HepG2 (cell line): ENCODE data around the gene FASTKD2. TPM values are rescaled to one million over a fixed set of nuclear protein-coding genes. Genes with fewer than 3 reads are reported as not detected.

Experiments used
- ATAC-seq: fragments of 200-7000 bp; cut with Tn5 transposase; 3 replicates; pipeline ENCODE4 v1.9.1; 2020; ENCODE audit warnings: mild to moderate bottlenecking, moderate library complexity
- BruUV-seq: library from RNA; stranded (reverse); fragments of 400-500 nt; replicated peaks from 2 replicates; lab custom pipeline; 2021; lab: Mats Ljungman, UMichigan
- CTCF ChIA-PET: fragments of 300-600 bp; formaldehyde crosslinking; extraction: SDS; loops from one replicate; lab custom pipeline; 2021; ENCODE audit warnings: low total read pairs, inconsistent platforms, low intra/inter-chr PET ratio; lab: Yijun Ruan, JAX
- POLR2A ChIA-PET: fragments of 350-600 bp; sonication (Branson Sonifier 250); formaldehyde crosslinking; loops from one replicate; lab custom pipeline; 2020; ENCODE audit warnings: antibody characterized with exemption, inconsistent platforms; lab: Yijun Ruan, JAX
- DNase-seq: peaks from one replicate; pipeline ENCODE4 v3.0.0-alpha.2; 2015; ENCODE audit warnings: low spot score
- FAIRE-seq: peaks from 3 replicates; lab custom pipeline; 2011; peaks lifted over from hg19 to GRCh38; lab: Jason Lieb, UNC
- H2AFZ ChIP-seq: one replicate; pipeline ENCODE4 v1.6.1; 2011; ENCODE audit warnings: low read length, inconsistent platforms
- H3K27ac ChIP-seq: fragments of 300-600 bp; 3 replicates; pipeline ENCODE4 v1.8.0; 2011; ENCODE audit warnings: mixed run types, mild to moderate bottlenecking, mixed read lengths, low read length, inconsistent platforms; ENCODE audit not compliant: insufficient read depth; ENCODE audit errors: extremely low read length
- H3K27me3 ChIP-seq, 2 experiments: fragments of 200-600 bp in 1 of 2; 2 replicates in 1 of 2; 3 replicates in 1 of 2; pipeline versions ENCODE4 v1.6.0 to v1.8.0; 2011; ENCODE audit warnings: low read length in 2 of 2, mild to moderate bottlenecking in 2 of 2, moderate library complexity in 2 of 2, inconsistent platforms in 1 of 2; ENCODE audit not compliant: insufficient read depth in 2 of 2, control insufficient read depth in 1 of 2
- H3K36me3 ChIP-seq, 2 experiments: fragments of 200-600 bp in 1 of 2; replicated peaks in 1 of 2; 2 replicates in 1 of 2; 3 replicates in 1 of 2; pipeline versions ENCODE4 v1.5.1 to v1.8.0; 2011; ENCODE audit warnings: low read length in 2 of 2, inconsistent platforms in 1 of 2; ENCODE audit not compliant: insufficient read depth in 2 of 2, control insufficient read depth in 1 of 2
- H3K4me1 ChIP-seq: 2 replicates; pipeline ENCODE4 v1.5.1; 2012; ENCODE audit warnings: low read length, inconsistent platforms; ENCODE audit not compliant: insufficient read depth
- H3K4me2 ChIP-seq: 2 replicates; pipeline ENCODE4 v1.6.0; 2011; ENCODE audit warnings: low read depth, low read length, inconsistent platforms
- H3K4me3 ChIP-seq, 3 experiments: fragments of 200-600 bp in 1 of 3; sonication (generic), shearing (Covaris generic) in 1 of 3; replicated peaks in 1 of 3; 2 replicates each; pipeline ENCODE4 v1.5.1; 2011 to 2016; ENCODE audit warnings: low read length in 3 of 3, inconsistent platforms in 2 of 3, low read depth in 2 of 3, mild to moderate bottlenecking in 2 of 3, control low read depth in 1 of 3, mixed read lengths in 1 of 3; ENCODE audit not compliant: insufficient read depth in 1 of 3
- H3K79me2 ChIP-seq: one replicate; pipeline ENCODE4 v1.6.1; 2011; ENCODE audit warnings: low read length, inconsistent platforms; ENCODE audit not compliant: insufficient read depth
- H3K9ac ChIP-seq: 2 replicates; pipeline ENCODE4 v1.6.0; 2011; ENCODE audit warnings: mild to moderate bottlenecking, low read depth, low read length, inconsistent platforms; ENCODE audit not compliant: insufficient read depth
- H3K9me3 ChIP-seq: 2 replicates; pipeline ENCODE4 v1.5.1; 2012; ENCODE audit warnings: mild to moderate bottlenecking, low read length
- H4K20me1 ChIP-seq: 2 replicates; pipeline ENCODE4 v1.6.0; 2011; ENCODE audit warnings: inconsistent platforms, mild to moderate bottlenecking, low read length, moderate library complexity; ENCODE audit not compliant: insufficient read depth
- ARNT2 ChIP-seq: sonication (generic); formaldehyde crosslinking; IDR thresholded peaks from 2 replicates; pipeline ENCODE4 v1.8.0; 2022; ENCODE audit warnings: mild to moderate bottlenecking, low read depth, missing genetic modification reagents, moderate library complexity
- NR2F1 ChIP-seq, 2 experiments: fragments of 450-650 bp in 1 of 2; formaldehyde crosslinking in 1 of 2; IDR thresholded peaks; 2 replicates each; pipeline versions ENCODE4 v1.5.0 to v1.6.1; 2016 to 2020; ENCODE audit warnings: mild to moderate bottlenecking in 1 of 2, missing compliant biosample characterization in 1 of 2, missing genetic modification reagents in 1 of 2, moderate library complexity in 1 of 2
- RBM22 ChIP-seq: fragments of 200-400 bp; formaldehyde crosslinking; optimal IDR thresholded peaks from 2 replicates; pipeline ENCODE3; 2017; ENCODE audit warnings: mild to moderate bottlenecking, low read length, moderate library complexity
- RFX5 ChIP-seq: IDR thresholded peaks from 2 replicates; pipeline ENCODE4 v1.6.1; 2011; ENCODE audit warnings: low read depth, low read length, improper control_type of control experiment
- TBL1XR1 ChIP-seq: fragments of 150-350 bp; IDR thresholded peaks from 2 replicates; pipeline ENCODE4 v1.6.1; 2014; ENCODE audit warnings: borderline replicate concordance, low read length; ENCODE audit not compliant: partially characterized antibody
- ZMYM3 ChIP-seq: sonication (generic); formaldehyde crosslinking; IDR thresholded peaks from 2 replicates; pipeline ENCODE4 v1.5.1; 2020; ENCODE audit warnings: mild to moderate bottlenecking, missing genetic modification reagents
- WGBS: methylation state at CpG from one replicate; pipeline ENCODE4 v1.1.6; 2017; ENCODE audit warnings: low lambda C conversion rate; 5-methylcytosine and 5-hydroxymethylcytosine counted together
- in situ Hi-C: cut with HindIII; loops from 2 replicates; pipeline ENCODE4 v1.10.0; 2017; ENCODE audit warnings: low pct_unique_long_range_greater_than_20kb; ENCODE audit not compliant: extremely low pct_ligation_motif_present
- intact Hi-C: fragments of 100-400 bp; cut with micrococcal nuclease; formaldehyde crosslinking; loops from one replicate; pipeline ENCODE4 v1.10.0; 2022; ENCODE audit not compliant: unreplicated experiment
- polyA plus RNA-seq, 8 experiments: library from polyadenylated mRNA; depleted of rRNA in 3 of 8; stranded (reverse) in 7 of 8; unstranded in 1 of 8; fragments of >200 nt; fragmentation: Illumina TruSeq in 4 of 8; extraction: Trizol in 4 of 8; gene quantifications; 2 replicates each; pipeline versions ENCODE4 v1.2.1 to v1.2.3, GENCODE V29; 2011 to 2016; ENCODE audit warnings: low read depth in 4 of 8, missing spikeins in 1 of 8, mixed read lengths in 1 of 8; ENCODE audit not compliant: insufficient read depth in 1 of 8
- total RNA-seq, 5 experiments: library from RNA; depleted of rRNA; stranded (reverse); fragments of >200 nt; fragmentation: Illumina TruSeq; extraction: Trizol; gene quantifications; 2 replicates each; pipeline ENCODE4 v1.2.3, GENCODE V29; 2016; ENCODE audit warnings: low read depth in 1 of 5

FASTKD2 gene
- total and polyA plus RNA-seq, 2 of the 13 experiments (the other 11 are each of a cell fraction or from before 2014, with no cell fraction given) = 41.1 to 77.8 TPM

DNA sequence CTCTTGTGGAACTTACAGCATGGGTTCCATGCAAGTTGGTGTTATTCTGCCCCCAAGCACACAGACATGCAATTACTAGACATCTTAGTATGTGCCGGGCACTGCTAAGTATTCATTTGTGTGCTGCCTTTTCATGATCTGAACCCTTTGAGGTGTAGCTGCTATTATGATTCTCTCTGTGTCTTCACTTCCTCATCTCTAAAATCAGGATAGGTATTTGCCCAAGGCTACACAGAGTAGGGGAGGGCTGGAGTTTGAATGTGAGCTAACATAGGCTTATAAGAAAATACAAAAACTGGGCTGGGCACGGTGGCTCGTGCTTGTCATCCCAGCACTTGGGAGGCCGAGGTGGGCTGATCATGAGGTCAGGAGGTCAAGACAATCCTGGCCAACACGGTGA is 27.2 kb downstream of the FASTKD2 start:
- no peak overlapping the region for H3K9ac ChIP-seq
- POLR2A ChIA-PET = no interaction called here
- no peak overlapping the region for H2AFZ ChIP-seq
- H3K36me3 ChIP-seq = peaks cover 26 to 42% of the 10 kb centered on the region in 2 experiments
- no peak overlapping the region for H3K27ac ChIP-seq
- no peaks in the 10 kb centered on the region for H3K27me3 ChIP-seq
- DNase-seq (no peak), FAIRE-seq (no peak), ATAC-seq (no peak; the same call in 2 of the 3 replicates)
- TF ChIP-seq TBL1XR1 = no peak
- no peak for TF ChIP-seq ZMYM3 (CRISPR knock-in tag)
- no peak for TF ChIP-seq ARNT2 (CRISPR knock-in tag)
- TF ChIP-seq RFX5 = no peak
- no peak overlapping the region for H3K4me3 ChIP-seq
- intact Hi-C loops (no loop called here), in situ Hi-C loops (no loop called here)
- no peaks in the 10 kb centered on the region for H4K20me1 ChIP-seq
- no peak overlapping the region for H3K4me2 ChIP-seq
- no peaks in the 10 kb centered on the region for H3K4me1 ChIP-seq
- CTCF ChIA-PET = no interaction called here
- H3K79me2 ChIP-seq = no peaks in the 10 kb centered on the region
- BruUV-seq = no TSS peak
- H3K9me3 ChIP-seq = no peaks in the 10 kb centered on the region
- 98% methylated on average over 5 of the region's 5 CpGs for WGBS

DNA sequence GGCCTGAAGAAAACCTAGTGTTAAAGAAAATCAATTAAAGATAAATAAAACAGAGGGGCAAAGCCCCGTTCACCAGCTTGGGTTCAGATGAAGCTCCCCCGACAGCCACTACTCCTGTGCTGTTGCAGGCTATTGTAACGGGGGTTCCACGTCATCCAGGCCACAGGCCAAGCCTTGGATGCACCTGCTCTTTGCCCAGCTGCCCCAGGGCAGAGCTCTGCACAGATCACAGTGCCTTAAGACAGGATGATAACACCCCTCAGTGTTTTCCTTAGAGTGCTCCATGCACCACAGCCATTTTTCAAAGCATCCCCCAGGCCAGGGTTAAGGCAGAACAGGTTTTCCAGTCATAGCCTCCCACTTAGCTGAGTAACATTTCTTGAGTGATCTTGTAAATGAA is 32.0 kb downstream of the FASTKD2 start:
- in situ Hi-C loops = no loop called here
- TF ChIP-seq RBM22 (peak; percentile 50), NR2F1 (CRISPR knock-in tag; IDR thresholded peaks at IDR 0.05) (no peak)
- POLR2A ChIA-PET = interaction anchor here (0.6 kb wide), 1 partner anchor 734 kb away, joined by 3 read pairs; no protein-coding TSS in a partner anchor
- Histone ChIP-seq H3K4me2 (no peak overlapping the region), H3K4me1 (no peaks in the 10 kb centered on the region), H3K9me3 (no peaks in the 10 kb centered on the region), H4K20me1 (no peaks in the 10 kb centered on the region), H3K36me3 (peaks cover 4% of the 10 kb centered on the region in 2 experiments; a peak in 4 of 5 replicates), H3K9ac (no peak overlapping the region), H3K27ac (no peak overlapping the region), H2AFZ (no peak overlapping the region), H3K79me2 (no peaks in the 10 kb centered on the region), H3K4me3 (no peak overlapping the region), H3K27me3 (no peaks in the 10 kb centered on the region)
- intact Hi-C loops = no loop called here
- WGBS = 88% methylated on average over 4 of the region's 4 CpGs
- BruUV-seq = no TSS peak
- CTCF ChIA-PET = no interaction called here
- no peak for FAIRE-seq
- no peak for DNase-seq
- no peak for ATAC-seq
